Activated T-helper 17 cell treated with anti-CD3 and anti-CD28 coated beads, Interleukin-2, amount 50 U/mL, for 72 hours (primary cell): Measurements from ENCODE around the gene CYB561D1. TPM values are rescaled to one million over a fixed set of nuclear protein-coding genes. Genes with fewer than 3 reads are reported as not detected.

Experiments
- ATAC-seq: fragments of 150-1000 bp; cut with Tn5 transposase; replicated peaks from 2 replicates; pipeline ENCODE4 v1.10.0; 2021; ENCODE audit warnings: mild to moderate bottlenecking, moderate library complexity
- H3K27ac Mint-ChIP-seq: one replicate; pipeline ENCODE4 v1.8.0; 2022; ENCODE audit warnings: mixed read lengths
- H3K27me3 Mint-ChIP-seq: one replicate; pipeline ENCODE4 v1.8.0; 2022; ENCODE audit warnings: mixed read lengths
- H3K36me3 Mint-ChIP-seq: one replicate; pipeline ENCODE4 v1.8.0; 2022; ENCODE audit warnings: low read depth, mild to moderate bottlenecking, mixed read lengths
- H3K4me1 Mint-ChIP-seq: one replicate; pipeline ENCODE4 v1.8.0; 2022; ENCODE audit warnings: mixed read lengths
- H3K4me3 Mint-ChIP-seq: one replicate; pipeline ENCODE4 v1.8.0; 2022; ENCODE audit warnings: mild to moderate bottlenecking, mixed read lengths
- H3K9me3 Mint-ChIP-seq: one replicate; pipeline ENCODE4 v1.8.0; 2022; ENCODE audit warnings: mixed read lengths
- total RNA-seq, 2 donors: library from RNA; stranded (reverse); gene quantifications; one replicate each; pipeline ENCODE4 v1.2.3, GENCODE V29; 2022

Gene CYB561D1
- total RNA-seq, 2 donors from 2014 or later = 7.6 to 19.2 TPM

GRCh38 chr1:109487261-109487660 lies 6.6 kb upstream of the CYB561D1 start:
- Mint-ChIP-seq H3K27me3 (no peaks in the 10 kb centered on the region), H3K27ac (peak overlapping the region; percentile 58), H3K4me1 (peaks cover 23% of the 10 kb centered on the region), H3K4me3 (no peak overlapping the region), H3K9me3 (no peaks in the 10 kb centered on the region), H3K36me3 (peaks cover 35% of the 10 kb centered on the region)
- ATAC-seq = no peak

DNA sequence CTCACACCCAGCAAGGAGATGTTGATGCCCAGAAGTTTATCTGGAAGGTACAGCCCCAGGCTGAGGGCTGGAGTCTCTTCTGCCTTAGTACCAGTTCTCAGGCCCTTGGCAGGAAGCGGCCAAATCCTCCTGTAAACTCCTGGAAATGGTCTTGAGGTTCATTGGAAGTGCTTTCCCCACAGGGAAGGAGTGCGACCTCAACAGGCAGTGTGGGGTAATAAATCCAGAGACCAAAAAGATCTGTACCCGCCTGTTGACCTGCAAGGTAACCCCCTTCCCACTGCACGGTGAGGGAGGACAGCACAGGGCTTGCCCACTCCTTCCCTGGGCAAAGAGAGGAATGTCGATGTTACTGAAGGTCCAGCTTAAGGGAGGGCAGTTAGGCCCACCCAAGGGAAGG lies 5.7 kb upstream of the CYB561D1 start:
- H3K9me3 Mint-ChIP-seq = no peaks in the 10 kb centered on the region
- peak overlapping the region; percentile 58 for H3K27ac Mint-ChIP-seq
- no peak for ATAC-seq
- H3K4me3 Mint-ChIP-seq = no peak overlapping the region
- peaks cover 35% of the 10 kb centered on the region for H3K36me3 Mint-ChIP-seq
- H3K27me3 Mint-ChIP-seq = no peaks in the 10 kb centered on the region
- peaks cover 15% of the 10 kb centered on the region for H3K4me1 Mint-ChIP-seq

DNA sequence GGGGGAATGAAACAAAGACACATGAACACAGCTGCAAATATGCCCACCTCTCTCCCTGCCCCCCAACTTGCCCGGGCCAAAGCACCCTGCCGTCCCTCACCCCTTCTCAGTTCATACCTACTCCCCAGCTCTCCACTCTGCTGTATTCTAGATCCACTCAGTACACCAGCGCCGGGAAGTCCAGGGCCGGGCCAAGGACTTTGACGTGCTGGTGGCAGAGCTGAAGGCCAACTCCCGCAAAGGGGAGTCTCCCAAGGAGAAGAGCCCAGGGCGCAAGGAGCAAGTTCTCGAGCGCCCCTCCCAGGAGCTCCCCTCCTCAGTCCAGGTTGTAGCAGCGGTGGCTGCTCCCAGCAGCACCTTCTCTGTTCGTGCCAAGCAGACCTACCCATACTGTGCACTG lies 5.2 kb upstream of the CYB561D1 start:
- peaks cover 15% of the 10 kb centered on the region for H3K4me1 Mint-ChIP-seq
- H3K9me3 Mint-ChIP-seq = no peaks in the 10 kb centered on the region
- ATAC-seq = no peak
- no peak overlapping the region for H3K4me3 Mint-ChIP-seq
- H3K27ac Mint-ChIP-seq = no peak overlapping the region
- H3K27me3 Mint-ChIP-seq = no peaks in the 10 kb centered on the region
- peaks cover 35% of the 10 kb centered on the region for H3K36me3 Mint-ChIP-seq

- Mint-ChIP-seq H3K27ac (no peak overlapping the region), H3K4me3 (no peak overlapping the region), H3K27me3 (no peaks in the 10 kb centered on the region), H3K4me1 (peaks cover 9% of the 10 kb centered on the region), H3K36me3 (peaks cover 44% of the 10 kb centered on the region), H3K9me3 (no peaks in the 10 kb centered on the region)
- ATAC-seq = no peak
Observed at GRCh38 chr1:109490029-109490933, 3.6 kb upstream of the CYB561D1 start.

- Mint-ChIP-seq H3K27ac (no peak overlapping the region), H3K27me3 (no peaks in the 10 kb centered on the region), H3K9me3 (no peaks in the 10 kb centered on the region), H3K4me1 (peaks cover 11% of the 10 kb centered on the region), H3K36me3 (peaks cover 50% of the 10 kb centered on the region), H3K4me3 (no peak overlapping the region)
- ATAC-seq = no peak
Observed at GRCh38 chr1:109490934-109491302, 3.0 kb upstream of the CYB561D1 start.

- no peak for ATAC-seq
- H3K27me3 Mint-ChIP-seq = no peaks in the 10 kb centered on the region
- H3K27ac Mint-ChIP-seq = no peak overlapping the region
- H3K4me3 Mint-ChIP-seq = no peak overlapping the region
- peaks cover 13% of the 10 kb centered on the region for H3K4me1 Mint-ChIP-seq
- H3K9me3 Mint-ChIP-seq = no peaks in the 10 kb centered on the region
- H3K36me3 Mint-ChIP-seq = peaks cover 50% of the 10 kb centered on the region
Observed at GRCh38 chr1:109491372-109491771, 2.5 kb upstream of the CYB561D1 start.

DNA sequence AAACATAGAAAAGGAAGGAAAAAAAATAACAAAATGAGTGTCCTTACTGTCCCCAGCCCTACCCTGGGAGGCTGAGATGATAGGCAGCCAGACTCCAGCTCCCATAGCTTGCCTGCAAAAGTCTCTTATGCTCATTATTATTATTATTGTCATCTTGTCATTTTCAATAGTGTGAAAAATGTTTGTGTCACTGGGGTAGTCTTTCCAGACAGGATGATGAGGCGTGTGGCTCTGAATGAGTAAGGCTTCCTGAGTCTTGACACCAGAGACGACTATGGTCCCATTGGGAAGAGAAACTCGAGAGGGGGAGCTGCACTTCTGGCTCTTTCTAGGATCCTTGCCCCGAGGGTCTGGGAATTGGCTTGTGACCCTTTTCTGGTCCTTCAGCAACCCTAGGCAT lies 1.1 kb upstream of the CYB561D1 start:
- peak overlapping the region; percentile 17 for H3K27ac Mint-ChIP-seq
- no peaks in the 10 kb centered on the region for H3K27me3 Mint-ChIP-seq
- peaks cover 12% of the 10 kb centered on the region for H3K4me1 Mint-ChIP-seq
- no peak overlapping the region for H3K4me3 Mint-ChIP-seq
- H3K9me3 Mint-ChIP-seq = no peaks in the 10 kb centered on the region
- no peak for ATAC-seq
- H3K36me3 Mint-ChIP-seq = peaks cover 52% of the 10 kb centered on the region

- peak overlapping the region; percentile 95 for H3K4me3 Mint-ChIP-seq
- H3K27ac Mint-ChIP-seq = no peak overlapping the region
- no peak for ATAC-seq
- H3K9me3 Mint-ChIP-seq = no peaks in the 10 kb centered on the region
- H3K4me1 Mint-ChIP-seq = peaks cover 12% of the 10 kb centered on the region
- H3K36me3 Mint-ChIP-seq = peaks cover 49% of the 10 kb centered on the region
- H3K27me3 Mint-ChIP-seq = no peaks in the 10 kb centered on the region
Observed at GRCh38 chr1:109493227-109493626, 667 bp upstream of the CYB561D1 start.

- H3K9me3 Mint-ChIP-seq = no peaks in the 10 kb centered on the region
- peak overlapping the region; percentile 67 for H3K27ac Mint-ChIP-seq
Observed at GRCh38 chr1:109495738-109496137, 1.8 kb downstream of the CYB561D1 start.

DNA sequence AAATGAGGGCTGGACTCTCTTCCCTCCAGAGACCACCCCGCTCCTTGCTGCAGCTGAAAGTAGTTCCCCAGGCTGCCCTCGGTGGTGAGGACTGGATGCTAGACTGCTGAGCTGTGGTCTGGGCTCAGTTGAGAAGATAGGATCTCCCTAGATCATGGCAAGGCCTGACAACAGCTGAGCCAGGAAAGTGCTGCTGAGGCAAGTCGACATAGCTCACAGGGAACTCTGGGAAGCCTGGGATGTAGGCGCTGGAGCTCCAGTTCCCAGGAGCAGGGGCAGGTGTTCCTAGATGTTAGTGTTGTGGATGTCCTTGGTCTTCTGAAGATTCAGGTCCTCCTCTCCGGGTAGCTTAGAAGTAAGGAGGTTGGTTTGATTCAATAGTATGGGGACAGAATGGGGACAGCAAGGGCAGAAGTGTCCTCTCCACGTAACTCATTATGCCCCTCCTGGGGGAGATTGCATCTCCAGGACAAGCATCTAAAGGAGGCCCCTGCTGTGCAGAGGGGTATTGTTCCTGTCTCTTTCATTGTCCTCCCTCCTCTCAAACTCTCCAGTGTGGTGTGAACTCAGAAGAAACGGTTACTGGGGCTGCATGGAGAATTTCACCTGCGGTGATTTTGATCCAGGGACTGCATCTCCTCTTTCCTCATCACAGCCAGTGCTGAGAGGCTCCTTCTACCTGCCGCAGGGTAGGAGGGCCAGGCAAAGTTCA lies 3.7 kb downstream of the CYB561D1 start:
- Mint-ChIP-seq H3K36me3 (peaks cover 51% of the 10 kb centered on the region), H3K27me3 (no peaks in the 10 kb centered on the region), H3K4me3 (peak overlapping the region; percentile 15), H3K4me1 (peaks cover 42% of the 10 kb centered on the region), H3K9me3 (no peaks in the 10 kb centered on the region), H3K27ac (peak overlapping the region; percentile 50)
- no peak for ATAC-seq

More at GRCh38 chr1:109495738-109496137, 1.8 kb downstream of the CYB561D1 start:
- peak overlapping the region; percentile 95 for H3K4me3 Mint-ChIP-seq
- H3K27me3 Mint-ChIP-seq = no peaks in the 10 kb centered on the region
- H3K36me3 Mint-ChIP-seq = peaks cover 46% of the 10 kb centered on the region
- peaks cover 24% of the 10 kb centered on the region for H3K4me1 Mint-ChIP-seq
- no peak for ATAC-seq

- ATAC-seq = no peak
- Mint-ChIP-seq H3K4me1 (peaks cover 48% of the 10 kb centered on the region), H3K4me3 (peak overlapping the region; percentile 15), H3K9me3 (no peaks in the 10 kb centered on the region), H3K27me3 (no peaks in the 10 kb centered on the region), H3K36me3 (peaks cover 51% of the 10 kb centered on the region), H3K27ac (peak overlapping the region; percentile 65)
Observed at GRCh38 chr1:109498161-109498801, 4.4 kb downstream of the CYB561D1 start.

GRCh38 chr1:109499081-109499480 lies 5.2 kb downstream of the CYB561D1 start:
- Mint-ChIP-seq H3K36me3 (peaks cover 49% of the 10 kb centered on the region), H3K4me1 (peaks cover 51% of the 10 kb centered on the region), H3K27ac (peak overlapping the region; percentile 62), H3K27me3 (no peaks in the 10 kb centered on the region), H3K9me3 (no peaks in the 10 kb centered on the region), H3K4me3 (peak overlapping the region; percentile 20)
- no peak for ATAC-seq

DNA sequence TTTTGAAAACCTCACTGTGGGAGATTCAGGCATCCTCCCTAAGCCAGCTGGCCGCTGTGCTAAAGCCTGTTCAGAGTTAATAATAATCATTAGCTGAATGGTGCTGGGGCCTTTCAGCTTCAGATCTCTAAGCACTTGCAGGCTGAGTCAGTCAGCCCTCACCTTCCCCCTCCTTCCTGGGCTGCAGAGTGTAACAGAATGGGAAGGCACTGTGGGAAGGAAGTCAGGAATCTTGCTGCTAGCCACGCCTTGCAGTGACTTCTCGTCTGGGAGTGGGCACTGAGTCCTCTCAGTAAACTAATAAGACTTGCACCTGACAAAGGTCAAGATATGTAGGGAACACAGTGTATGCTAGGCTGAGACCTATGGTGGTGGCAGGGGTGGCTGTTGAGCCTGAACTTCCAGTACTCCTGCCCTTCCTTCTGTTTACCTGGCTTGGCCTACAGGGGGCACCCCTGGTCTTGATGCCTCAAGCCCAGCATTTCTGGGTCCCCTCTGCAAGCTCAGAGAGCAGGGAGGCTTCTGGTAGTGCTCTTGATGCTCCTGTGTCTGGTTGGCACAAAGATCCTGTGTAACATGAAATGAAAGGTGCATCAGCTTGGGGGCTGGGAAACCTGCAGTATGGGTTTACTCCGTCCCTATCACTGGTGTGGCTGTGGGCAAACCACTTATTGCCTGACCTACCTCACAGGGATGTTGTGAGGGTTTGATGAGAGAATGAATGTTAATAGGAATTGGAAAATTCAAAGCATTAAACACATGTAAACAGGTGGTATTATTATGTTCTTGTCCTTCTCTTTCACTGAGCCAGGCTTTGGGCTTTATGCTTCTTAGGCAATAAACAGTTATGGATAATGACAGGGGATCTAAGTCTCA lies 6.0 kb downstream of the CYB561D1 start:
- no peaks in the 10 kb centered on the region for H3K9me3 Mint-ChIP-seq
- H3K27ac Mint-ChIP-seq = peak overlapping the region; percentile 67
- no peaks in the 10 kb centered on the region for H3K27me3 Mint-ChIP-seq
- peak; percentile 34 for ATAC-seq
- H3K36me3 Mint-ChIP-seq = peaks cover 45% of the 10 kb centered on the region
- H3K4me3 Mint-ChIP-seq = peak overlapping the region; percentile 20
- peaks cover 58% of the 10 kb centered on the region for H3K4me1 Mint-ChIP-seq

- peak overlapping the region; percentile 67 for H3K27ac Mint-ChIP-seq
- H3K4me1 Mint-ChIP-seq = peaks cover 60% of the 10 kb centered on the region
- H3K4me3 Mint-ChIP-seq = peak overlapping the region; percentile 57
- ATAC-seq = no peak
- peaks cover 35% of the 10 kb centered on the region for H3K36me3 Mint-ChIP-seq
- H3K27me3 Mint-ChIP-seq = no peaks in the 10 kb centered on the region
- H3K9me3 Mint-ChIP-seq = no peaks in the 10 kb centered on the region
Observed at GRCh38 chr1:109500941-109501381, 7.1 kb downstream of the CYB561D1 start.
